OCI-LY3 (cell line): ENCODE measurements around the gene HMGN4.

Source experiments
- CTCF ChIP-seq: fragments of 200-600, 300-600 bp; sonication (generic); IDR thresholded peaks from 2 replicates; pipeline ENCODE4 v1.5.1; 2014; ENCODE audit warnings: antibody characterized with exemption, low read length, low read depth
- EZH2phosphoT487 ChIP-seq: fragments of 200-600 bp; shearing (Covaris generic); IDR thresholded peaks from 2 replicates; pipeline ENCODE4 v1.6.1; 2018; ENCODE audit warnings: antibody characterized with exemption, mixed run types, low read depth

GRCh38 chr6:26495281-26495680 is 42.9 kb upstream of the HMGN4 start:
- TF ChIP-seq CTCF (no peak), EZH2phosphoT487 (no peak)
